ENCODE measurements around the gene EDN2. TPM values are rescaled to one million over a fixed set of nuclear protein-coding genes. Genes with fewer than 3 reads are reported as not detected.

EDN2 gene
- total RNA-seq, 1 donor from 2014 or later: not detected

- no peak overlapping the region for H3K27ac Mint-ChIP-seq
- CTCF ChIA-PET: no interaction called here
- no peak for TF ChIP-seq CTCF (IDR thresholded peaks at IDR 0.05)
- H3K27me3 Mint-ChIP-seq: peaks cover 28% of the 10 kb centered on the region
- no peak for ATAC-seq (ENCODE audit: low read depth)
- intact Hi-C loops (cut with micrococcal nuclease): no loop called here
- H3K4me1 Mint-ChIP-seq: peaks cover 15% of the 10 kb centered on the region
- POLR2A ChIA-PET: no interaction called here
- H3K9me3 Mint-ChIP-seq: no peaks in the 10 kb centered on the region
- DNase-seq: no peak
- no peak overlapping the region for H3K4me3 Mint-ChIP-seq
- no peaks in the 10 kb centered on the region for H3K36me3 Mint-ChIP-seq (ENCODE audit: low read depth)
These were observed 2.1 kb upstream of the EDN2 start for GRCh38 chr1:41486371-41487125.

- ATAC-seq (ENCODE audit: low read depth) (no peak), DNase-seq (no peak)
- Mint-ChIP-seq H3K27ac (no peak overlapping the region), H3K4me1 (peaks cover 15% of the 10 kb centered on the region), H3K36me3 (ENCODE audit: low read depth) (no peaks in the 10 kb centered on the region), H3K9me3 (no peaks in the 10 kb centered on the region), H3K4me3 (no peak overlapping the region), H3K27me3 (peaks cover 28% of the 10 kb centered on the region)
- intact Hi-C loops (cut with micrococcal nuclease): no loop called here
- ChIA-PET POLR2A (no interaction called here), CTCF (no interaction called here)
- no peak for TF ChIP-seq CTCF (IDR thresholded peaks at IDR 0.05)
These were observed 1.5 kb upstream of the EDN2 start for GRCh38 chr1:41486053-41486370.

- TF ChIP-seq CTCF (IDR thresholded peaks at IDR 0.05): no peak
- Mint-ChIP-seq H3K9me3 (no peaks in the 10 kb centered on the region), H3K27me3 (peaks cover 28% of the 10 kb centered on the region), H3K36me3 (ENCODE audit: low read depth) (no peaks in the 10 kb centered on the region), H3K4me1 (peaks cover 15% of the 10 kb centered on the region), H3K4me3 (no peak overlapping the region), H3K27ac (no peak overlapping the region)
- intact Hi-C loops (cut with micrococcal nuclease): no loop called here
- POLR2A ChIA-PET: no interaction called here
- no peak for DNase-seq
- ATAC-seq (ENCODE audit: low read depth): no peak
- CTCF ChIA-PET: no interaction called here
These were observed 1.1 kb upstream of the EDN2 start for GRCh38 chr1:41485605-41486004.

- ATAC-seq (ENCODE audit: low read depth) (no peak), DNase-seq (no peak)
- ChIA-PET CTCF (no interaction called here), POLR2A (no interaction called here)
- Mint-ChIP-seq H3K27ac (no peak overlapping the region), H3K4me1 (peaks cover 15% of the 10 kb centered on the region), H3K36me3 (ENCODE audit: low read depth) (no peaks in the 10 kb centered on the region), H3K27me3 (peaks cover 24% of the 10 kb centered on the region), H3K9me3 (no peaks in the 10 kb centered on the region), H3K4me3 (no peak overlapping the region)
- no peak for TF ChIP-seq CTCF (IDR thresholded peaks at IDR 0.05)
- intact Hi-C loops (cut with micrococcal nuclease): no loop called here
These were observed 502 bp downstream of the EDN2 start for GRCh38 chr1:41483960-41484401.

- peaks cover 15% of the 10 kb centered on the region for H3K4me1 Mint-ChIP-seq
These were observed 1.3 kb downstream of the EDN2 start for GRCh38 chr1:41483001-41483850.

More at GRCh38 chr1:41483001-41483850, 1.3 kb downstream of the EDN2 start:
- intact Hi-C loops (cut with micrococcal nuclease): no loop called here
- Mint-ChIP-seq H3K4me3 (no peak overlapping the region), H3K27me3 (peaks cover 26% of the 10 kb centered on the region), H3K36me3 (ENCODE audit: low read depth) (no peaks in the 10 kb centered on the region), H3K27ac (no peak overlapping the region), H3K9me3 (no peaks in the 10 kb centered on the region)
- ChIA-PET CTCF (no interaction called here), POLR2A (no interaction called here)
- ATAC-seq (ENCODE audit: low read depth) (no peak), DNase-seq (no peak)
- no peak for TF ChIP-seq CTCF (IDR thresholded peaks at IDR 0.05)
